KMS-11 (cell line): ENCODE measurements around the gene PRKCE.

Experiments used
- H2AFZ ChIP-seq: fragments of 200-600 bp; sonication (generic); 2 replicates; pipeline ENCODE4 v1.6.1; 2016; ENCODE audit warnings: antibody characterized with exemption, mixed run types, low read depth
- H3K27ac ChIP-seq: fragments of 200-600 bp; sonication (generic); 2 replicates; pipeline ENCODE4 v1.6.1; 2016; ENCODE audit warnings: mild to moderate bottlenecking, mixed run types
- H3K27me3 ChIP-seq: fragments of 200-600 bp; sonication (generic); 2 replicates; pipeline ENCODE4 v1.6.1; 2017; ENCODE audit warnings: mild to moderate bottlenecking, low read depth, mixed run types, moderate library complexity; ENCODE audit not compliant: insufficient read depth
- H3K36me3 ChIP-seq: fragments of 200-600 bp; sonication (generic); 2 replicates; pipeline ENCODE4 v1.6.1; 2017; ENCODE audit warnings: mild to moderate bottlenecking, mixed run types; ENCODE audit not compliant: insufficient read depth
- H3K4me1 ChIP-seq: fragments of 200-600 bp; sonication (generic); 2 replicates; pipeline ENCODE4 v1.6.1; 2016; ENCODE audit warnings: mild to moderate bottlenecking, low read depth, mixed run types; ENCODE audit not compliant: poor library complexity, severe bottlenecking
- H3K4me2 ChIP-seq: fragments of 200-600 bp; sonication (generic); 2 replicates; pipeline ENCODE4 v1.7.0; 2016; ENCODE audit warnings: mild to moderate bottlenecking, mixed run types
- H3K4me3 ChIP-seq: fragments of 200-600 bp; sonication (generic); IDR thresholded peaks from 2 replicates; pipeline ENCODE4 v1.6.1; 2017; ENCODE audit warnings: low read depth, low read length, mixed read lengths; ENCODE audit not compliant: insufficient read depth
- H3K79me2 ChIP-seq: fragments of 200-600 bp; sonication (generic); 2 replicates; pipeline ENCODE4 v1.6.1; 2016; ENCODE audit warnings: low read depth, mixed run types; ENCODE audit not compliant: insufficient read depth
- H3K9ac ChIP-seq: fragments of 200-600 bp; sonication (generic); 2 replicates; pipeline ENCODE4 v1.6.1; 2016; ENCODE audit warnings: mild to moderate bottlenecking, mixed run types
- H4K20me1 ChIP-seq: fragments of 200-600 bp; sonication (generic); 2 replicates; pipeline ENCODE4 v1.6.1; 2016; ENCODE audit warnings: mild to moderate bottlenecking, mixed run types; ENCODE audit not compliant: insufficient read depth
- CTCF ChIP-seq: fragments of 200-600 bp; sonication (generic); conservative IDR thresholded peaks from 2 replicates; pipeline ENCODE4 v1.6.1; 2017; ENCODE audit warnings: low read depth, mild to moderate bottlenecking, antibody characterized with exemption, low read length, moderate library complexity, mixed read lengths

Gene PRKCE

GRCh38 chr2:46136481-46136880 is 485.0 kb downstream of the PRKCE start:
- H3K4me2 ChIP-seq = no peak overlapping the region
- H3K79me2 ChIP-seq = no peaks in the 10 kb centered on the region
- no peak overlapping the region for H3K27ac ChIP-seq
- no peaks in the 10 kb centered on the region for H3K36me3 ChIP-seq
- no peaks in the 10 kb centered on the region for H3K27me3 ChIP-seq
- H2AFZ ChIP-seq = no peak overlapping the region
- no peaks in the 10 kb centered on the region for H4K20me1 ChIP-seq
- no peak overlapping the region for H3K9ac ChIP-seq
- no peak for TF ChIP-seq CTCF
- no peaks in the 10 kb centered on the region for H3K4me1 ChIP-seq
- no peak overlapping the region for H3K4me3 ChIP-seq

GRCh38 chr2:46136953-46137352 is 485.5 kb downstream of the PRKCE start:
- no peaks in the 10 kb centered on the region for H3K79me2 ChIP-seq
- no peak overlapping the region for H3K9ac ChIP-seq
- H3K36me3 ChIP-seq = no peaks in the 10 kb centered on the region
- no peaks in the 10 kb centered on the region for H3K4me1 ChIP-seq
- H3K27me3 ChIP-seq = no peaks in the 10 kb centered on the region
- H2AFZ ChIP-seq = no peak overlapping the region
- H3K27ac ChIP-seq = no peak overlapping the region
- H3K4me3 ChIP-seq = no peak overlapping the region
- no peak for TF ChIP-seq CTCF
- no peak overlapping the region for H3K4me2 ChIP-seq
- no peaks in the 10 kb centered on the region for H4K20me1 ChIP-seq

- no peak overlapping the region for H3K27ac ChIP-seq
- H3K79me2 ChIP-seq = no peaks in the 10 kb centered on the region
- no peak overlapping the region for H3K4me2 ChIP-seq
- no peak overlapping the region for H2AFZ ChIP-seq
- no peaks in the 10 kb centered on the region for H3K27me3 ChIP-seq
- H3K9ac ChIP-seq = no peak overlapping the region
- H3K4me1 ChIP-seq = no peaks in the 10 kb centered on the region
- no peaks in the 10 kb centered on the region for H3K36me3 ChIP-seq
- TF ChIP-seq CTCF = no peak
- no peaks in the 10 kb centered on the region for H4K20me1 ChIP-seq
- H3K4me3 ChIP-seq = no peak overlapping the region
These were observed 491.3 kb downstream of the PRKCE start for GRCh38 chr2:46142546-46143428.

- no peak overlapping the region for H2AFZ ChIP-seq
- no peaks in the 10 kb centered on the region for H3K4me1 ChIP-seq
These were observed 492.1 kb downstream of the PRKCE start for GRCh38 chr2:46143429-46144132.

More at GRCh38 chr2:46143429-46144132, 492.1 kb downstream of the PRKCE start:
- H3K27me3 ChIP-seq = no peaks in the 10 kb centered on the region
- no peaks in the 10 kb centered on the region for H3K79me2 ChIP-seq
- no peaks in the 10 kb centered on the region for H3K36me3 ChIP-seq
- no peak overlapping the region for H3K27ac ChIP-seq
- no peak for TF ChIP-seq CTCF
- H3K4me2 ChIP-seq = no peak overlapping the region
- no peaks in the 10 kb centered on the region for H4K20me1 ChIP-seq
- H3K4me3 ChIP-seq = no peak overlapping the region
- no peak overlapping the region for H3K9ac ChIP-seq
